H1 (cell line): Measurements from ENCODE around the gene PXMP4. TPM values are rescaled to one million over a fixed set of nuclear protein-coding genes. Genes with fewer than 3 reads are reported as not detected.

Source experiments
- CBX5 ChIP-seq: fragments of 300-800, 300-1000 bp; sonication (generic); IDR thresholded peaks from 2 replicates; pipeline ENCODE4 v1.7.1; 2016; ENCODE audit warnings: antibody characterized with exemption, low read length, low read depth
- HDAC6 ChIP-seq: IDR thresholded peaks from one replicate; pipeline ENCODE4 v1.7.1; 2012; ENCODE audit warnings: low read depth, mild to moderate bottlenecking, inconsistent platforms, low read length, moderate library complexity
- RNF2 ChIP-seq: fragments of 200-900, 300-1000 bp; sonication (generic); IDR thresholded peaks from 2 replicates; pipeline ENCODE4 v1.7.1; 2016; ENCODE audit warnings: borderline replicate concordance, low read depth, mild to moderate bottlenecking, antibody characterized with exemption, low read length; ENCODE audit not compliant: poor library complexity, severe bottlenecking; ENCODE audit errors: missing control alignments
- RXRA ChIP-seq: IDR thresholded peaks from 2 replicates; pipeline ENCODE4 v1.6.1; 2011; ENCODE audit warnings: low read depth, mild to moderate bottlenecking, low read length, moderate library complexity; ENCODE audit not compliant: insufficient read depth
- SRF ChIP-seq: IDR thresholded peaks from 2 replicates; pipeline ENCODE4 v1.6.1; 2011; ENCODE audit warnings: mild to moderate bottlenecking, low read depth, low read length, moderate library complexity
- TBP ChIP-seq: IDR thresholded peaks from 2 replicates; pipeline ENCODE4 v1.6.1; 2011; ENCODE audit warnings: low read depth, low read length, improper control_type of control experiment
- polyA plus RNA-seq, 7 experiments: library from polyadenylated mRNA; depleted of rRNA in 3 of 7; stranded (reverse) in 5 of 7; unstranded in 2 of 7; fragments of >200 nt in 5 of 7; fragments of 200-250 nt in 2 of 7; gene quantifications; 1 replicate in 5 of 7; 2 replicates in 1 of 7; 4 replicates in 1 of 7; pipeline versions ENCODE4 v1.2.1 to v1.2.3, GENCODE V29; 2011 to 2013; ENCODE audit warnings: missing spikeins in 2 of 7, mixed read lengths in 2 of 7
- total RNA-seq: library from RNA; stranded (reverse); fragmentation: NEBNext Ultra II Directional; extraction: Animal tissue kit (Norgen Biotek cat#: 25700); gene quantifications from 2 replicates; pipeline ENCODE4 v1.2.1, GENCODE V29; 2021
- TF ChIP-seq, protein P1 (sequence below): fragments of 300-600 bp; sonication (generic); IDR thresholded peaks from 2 replicates; pipeline ENCODE4 v1.7.1; 2012; ENCODE audit warnings: low read length, moderate library complexity, mild to moderate bottlenecking, inconsistent platforms; ENCODE audit not compliant: insufficient replicate concordance

Gene PXMP4
- total and polyA plus RNA-seq, 2 of the 8 experiments (the other 6 are each of a cell fraction or from before 2014, with no cell fraction given) = 3.3 to 3.4 TPM

DNA sequence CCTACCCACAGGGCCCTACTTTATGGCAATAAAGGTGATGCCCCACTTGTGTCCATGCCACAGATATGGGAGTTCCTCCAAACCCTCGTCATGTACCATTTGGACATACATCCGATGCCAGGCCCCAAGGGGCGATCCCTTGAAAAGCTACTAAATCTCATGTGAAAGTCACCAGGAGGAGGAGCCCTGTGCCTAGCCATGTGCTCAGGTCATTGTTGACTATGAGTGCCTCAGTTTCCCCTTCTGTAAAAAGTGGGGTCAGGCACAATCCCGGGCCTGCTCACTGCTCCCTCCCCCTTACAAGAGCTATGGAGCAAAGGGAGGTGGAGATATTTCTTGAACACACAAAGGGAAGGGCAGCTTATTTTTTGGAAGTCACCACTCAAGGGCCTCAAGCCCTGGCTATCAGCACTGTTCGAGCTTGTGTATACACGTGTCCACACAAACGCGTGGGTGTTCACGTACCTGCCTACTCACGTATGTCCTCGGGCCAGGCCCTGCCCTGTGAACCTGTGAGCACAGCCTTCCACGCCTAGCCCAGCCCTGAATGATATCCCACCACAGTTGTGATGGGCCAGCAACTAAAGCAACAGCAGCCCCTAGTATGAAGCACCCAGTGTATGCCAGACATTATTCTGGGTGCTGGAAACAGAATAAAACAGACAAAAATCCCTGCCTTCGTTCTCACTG lies 51.5 kb downstream of the PXMP4 start (continued):
- TF ChIP-seq, protein P1, sequence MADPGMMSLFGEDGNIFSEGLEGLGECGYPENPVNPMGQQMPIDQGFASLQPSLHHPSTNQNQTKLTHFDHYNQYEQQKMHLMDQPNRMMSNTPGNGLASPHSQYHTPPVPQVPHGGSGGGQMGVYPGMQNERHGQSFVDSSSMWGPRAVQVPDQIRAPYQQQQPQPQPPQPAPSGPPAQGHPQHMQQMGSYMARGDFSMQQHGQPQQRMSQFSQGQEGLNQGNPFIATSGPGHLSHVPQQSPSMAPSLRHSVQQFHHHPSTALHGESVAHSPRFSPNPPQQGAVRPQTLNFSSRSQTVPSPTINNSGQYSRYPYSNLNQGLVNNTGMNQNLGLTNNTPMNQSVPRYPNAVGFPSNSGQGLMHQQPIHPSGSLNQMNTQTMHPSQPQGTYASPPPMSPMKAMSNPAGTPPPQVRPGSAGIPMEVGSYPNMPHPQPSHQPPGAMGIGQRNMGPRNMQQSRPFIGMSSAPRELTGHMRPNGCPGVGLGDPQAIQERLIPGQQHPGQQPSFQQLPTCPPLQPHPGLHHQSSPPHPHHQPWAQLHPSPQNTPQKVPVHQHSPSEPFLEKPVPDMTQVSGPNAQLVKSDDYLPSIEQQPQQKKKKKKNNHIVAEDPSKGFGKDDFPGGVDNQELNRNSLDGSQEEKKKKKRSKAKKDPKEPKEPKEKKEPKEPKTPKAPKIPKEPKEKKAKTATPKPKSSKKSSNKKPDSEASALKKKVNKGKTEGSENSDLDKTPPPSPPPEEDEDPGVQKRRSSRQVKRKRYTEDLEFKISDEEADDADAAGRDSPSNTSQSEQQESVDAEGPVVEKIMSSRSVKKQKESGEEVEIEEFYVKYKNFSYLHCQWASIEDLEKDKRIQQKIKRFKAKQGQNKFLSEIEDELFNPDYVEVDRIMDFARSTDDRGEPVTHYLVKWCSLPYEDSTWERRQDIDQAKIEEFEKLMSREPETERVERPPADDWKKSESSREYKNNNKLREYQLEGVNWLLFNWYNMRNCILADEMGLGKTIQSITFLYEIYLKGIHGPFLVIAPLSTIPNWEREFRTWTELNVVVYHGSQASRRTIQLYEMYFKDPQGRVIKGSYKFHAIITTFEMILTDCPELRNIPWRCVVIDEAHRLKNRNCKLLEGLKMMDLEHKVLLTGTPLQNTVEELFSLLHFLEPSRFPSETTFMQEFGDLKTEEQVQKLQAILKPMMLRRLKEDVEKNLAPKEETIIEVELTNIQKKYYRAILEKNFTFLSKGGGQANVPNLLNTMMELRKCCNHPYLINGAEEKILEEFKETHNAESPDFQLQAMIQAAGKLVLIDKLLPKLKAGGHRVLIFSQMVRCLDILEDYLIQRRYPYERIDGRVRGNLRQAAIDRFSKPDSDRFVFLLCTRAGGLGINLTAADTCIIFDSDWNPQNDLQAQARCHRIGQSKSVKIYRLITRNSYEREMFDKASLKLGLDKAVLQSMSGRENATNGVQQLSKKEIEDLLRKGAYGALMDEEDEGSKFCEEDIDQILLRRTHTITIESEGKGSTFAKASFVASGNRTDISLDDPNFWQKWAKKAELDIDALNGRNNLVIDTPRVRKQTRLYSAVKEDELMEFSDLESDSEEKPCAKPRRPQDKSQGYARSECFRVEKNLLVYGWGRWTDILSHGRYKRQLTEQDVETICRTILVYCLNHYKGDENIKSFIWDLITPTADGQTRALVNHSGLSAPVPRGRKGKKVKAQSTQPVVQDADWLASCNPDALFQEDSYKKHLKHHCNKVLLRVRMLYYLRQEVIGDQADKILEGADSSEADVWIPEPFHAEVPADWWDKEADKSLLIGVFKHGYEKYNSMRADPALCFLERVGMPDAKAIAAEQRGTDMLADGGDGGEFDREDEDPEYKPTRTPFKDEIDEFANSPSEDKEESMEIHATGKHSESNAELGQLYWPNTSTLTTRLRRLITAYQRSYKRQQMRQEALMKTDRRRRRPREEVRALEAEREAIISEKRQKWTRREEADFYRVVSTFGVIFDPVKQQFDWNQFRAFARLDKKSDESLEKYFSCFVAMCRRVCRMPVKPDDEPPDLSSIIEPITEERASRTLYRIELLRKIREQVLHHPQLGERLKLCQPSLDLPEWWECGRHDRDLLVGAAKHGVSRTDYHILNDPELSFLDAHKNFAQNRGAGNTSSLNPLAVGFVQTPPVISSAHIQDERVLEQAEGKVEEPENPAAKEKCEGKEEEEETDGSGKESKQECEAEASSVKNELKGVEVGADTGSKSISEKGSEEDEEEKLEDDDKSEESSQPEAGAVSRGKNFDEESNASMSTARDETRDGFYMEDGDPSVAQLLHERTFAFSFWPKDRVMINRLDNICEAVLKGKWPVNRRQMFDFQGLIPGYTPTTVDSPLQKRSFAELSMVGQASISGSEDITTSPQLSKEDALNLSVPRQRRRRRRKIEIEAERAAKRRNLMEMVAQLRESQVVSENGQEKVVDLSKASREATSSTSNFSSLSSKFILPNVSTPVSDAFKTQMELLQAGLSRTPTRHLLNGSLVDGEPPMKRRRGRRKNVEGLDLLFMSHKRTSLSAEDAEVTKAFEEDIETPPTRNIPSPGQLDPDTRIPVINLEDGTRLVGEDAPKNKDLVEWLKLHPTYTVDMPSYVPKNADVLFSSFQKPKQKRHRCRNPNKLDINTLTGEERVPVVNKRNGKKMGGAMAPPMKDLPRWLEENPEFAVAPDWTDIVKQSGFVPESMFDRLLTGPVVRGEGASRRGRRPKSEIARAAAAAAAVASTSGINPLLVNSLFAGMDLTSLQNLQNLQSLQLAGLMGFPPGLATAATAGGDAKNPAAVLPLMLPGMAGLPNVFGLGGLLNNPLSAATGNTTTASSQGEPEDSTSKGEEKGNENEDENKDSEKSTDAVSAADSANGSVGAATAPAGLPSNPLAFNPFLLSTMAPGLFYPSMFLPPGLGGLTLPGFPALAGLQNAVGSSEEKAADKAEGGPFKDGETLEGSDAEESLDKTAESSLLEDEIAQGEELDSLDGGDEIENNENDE = no peak
- no peak for TF ChIP-seq SRF
- no peak for TF ChIP-seq RXRA
- no peak for TF ChIP-seq CBX5
- TF ChIP-seq HDAC6 = no peak
- TF ChIP-seq RNF2 = no peak
- no peak for TF ChIP-seq TBP
